K562 (cell line): ENCODE results near the gene DCP1B. TPM values are rescaled to one million over a fixed set of nuclear protein-coding genes. Genes with fewer than 3 reads are reported as not detected.

Experiments
- ATAC-seq: fragments of 200-7000 bp; cut with Tn5 transposase; 3 replicates; pipeline ENCODE4 v1.9.1; 2020; ENCODE audit warnings: moderate library complexity
- BruUV-seq: library from RNA; stranded (reverse); fragments of 400-500 nt; replicated peaks from 2 replicates; lab custom pipeline; 2021; lab: Mats Ljungman, UMichigan
- CTCF ChIA-PET: fragments of 300-600 bp; formaldehyde crosslinking; extraction: SDS; loops from one replicate; lab custom pipeline; 2021; ENCODE audit warnings: low intra/inter-chr PET ratio; lab: Yijun Ruan, JAX
- POLR2A ChIA-PET: fragments of 300-600, 350-650 bp; sonication (Branson Sonifier 250); formaldehyde crosslinking; extraction: SDS; loops from one replicate; lab custom pipeline; 2021; ENCODE audit warnings: antibody characterized with exemption, inconsistent platforms; lab: Yijun Ruan, JAX
- DNase-seq, 4 experiments: peaks; one replicate each; pipeline versions ENCODE4 v3.0.0 to v3.0.0-alpha.2; 2011 to 2018; ENCODE audit warnings: low spot score in 3 of 4, mixed read lengths in 3 of 4; ENCODE audit errors: extremely low read depth in 1 of 4
- FAIRE-seq: peaks from 2 replicates; lab custom pipeline; 2011; peaks lifted over from hg19 to GRCh38; lab: Jason Lieb, UNC
- H2AFZ ChIP-seq: 2 replicates; pipeline ENCODE4 v1.6.0; 2011; ENCODE audit warnings: low read depth, low read length, control low read depth, inconsistent platforms
- H3K27ac ChIP-seq: fragments of 200-600 bp; 3 replicates; pipeline ENCODE4 v1.8.0; 2011; ENCODE audit warnings: low read depth, mild to moderate bottlenecking, control low read depth, inconsistent platforms, low read length, moderate library complexity, mixed read lengths; ENCODE audit errors: extremely low read depth
- H3K27me3 ChIP-seq, 2 experiments: fragments of 300-600 bp in 1 of 2; 2 replicates in 1 of 2; 3 replicates in 1 of 2; pipeline versions ENCODE4 v1.6.0 to v1.8.0; 2011; ENCODE audit warnings: inconsistent platforms in 2 of 2, low read length in 2 of 2, mild to moderate bottlenecking in 1 of 2, mixed read lengths in 1 of 2, moderate library complexity in 1 of 2; ENCODE audit not compliant: control insufficient read depth in 2 of 2, insufficient read depth in 2 of 2
- H3K36me3 ChIP-seq: fragments of 300-600 bp; 3 replicates; pipeline ENCODE4 v1.8.0; 2011; ENCODE audit warnings: mild to moderate bottlenecking, low read length, inconsistent platforms; ENCODE audit not compliant: control insufficient read depth, insufficient read depth
- H3K4me1 ChIP-seq, 2 experiments: fragments of 200-600 bp in 1 of 2; replicated peaks in 1 of 2; 2 replicates in 1 of 2; 3 replicates in 1 of 2; pipeline versions ENCODE4 v1.5.1 to v1.8.0; 2011; ENCODE audit warnings: inconsistent platforms in 2 of 2, low read length in 2 of 2, mild to moderate bottlenecking in 1 of 2, mixed read lengths in 1 of 2, moderate library complexity in 1 of 2; ENCODE audit not compliant: control insufficient read depth in 2 of 2, insufficient read depth in 2 of 2
- H3K4me2 ChIP-seq: 2 replicates; pipeline ENCODE4 v1.6.1; 2011; ENCODE audit warnings: low read length, control low read depth, inconsistent platforms, mixed read lengths; ENCODE audit not compliant: insufficient read depth
- H3K4me3 ChIP-seq: fragments of 200-600 bp; sonication (generic), shearing (Covaris generic); 2 replicates; pipeline ENCODE4 v1.5.1; 2016; ENCODE audit warnings: control low read depth, inconsistent platforms
- H3K79me2 ChIP-seq: fragments of 200-600 bp; 3 replicates; pipeline ENCODE4 v1.8.0; 2011; ENCODE audit warnings: low read length, inconsistent platforms; ENCODE audit not compliant: control insufficient read depth, insufficient read depth
- H3K9ac ChIP-seq, 2 experiments: 2 replicates each; pipeline versions ENCODE4 v1.6.0 to v1.6.1; 2011; ENCODE audit warnings: low read depth in 2 of 2, low read length in 2 of 2, control low read depth in 1 of 2, inconsistent platforms in 1 of 2, mild to moderate bottlenecking in 1 of 2, mixed read lengths in 1 of 2; ENCODE audit not compliant: insufficient read depth in 1 of 2
- H3K9me1 ChIP-seq: one replicate; pipeline ENCODE4 v1.6.0; 2011; ENCODE audit warnings: inconsistent platforms, mild to moderate bottlenecking, low read length, moderate library complexity; ENCODE audit not compliant: control insufficient read depth, insufficient read depth
- H3K9me3 ChIP-seq: replicated peaks from 2 replicates; pipeline ENCODE4 v1.5.1; 2011; ENCODE audit warnings: low read depth, low read length, inconsistent platforms; ENCODE audit not compliant: control insufficient read depth, insufficient read depth
- H4K20me1 ChIP-seq: replicated peaks from 2 replicates; pipeline ENCODE4 v1.6.1; 2011; ENCODE audit warnings: low read length, inconsistent platforms, mixed read lengths; ENCODE audit not compliant: control insufficient read depth, insufficient read depth
- BRD9 ChIP-seq: fragments of 450-650 bp; IDR thresholded peaks from 2 replicates; pipeline ENCODE4 v1.6.1; 2018; ENCODE audit warnings: low read depth; ENCODE audit not compliant: partially characterized antibody
- CREB1 ChIP-seq, 2 experiments: sonication (generic) in 1 of 2; formaldehyde crosslinking in 1 of 2; IDR thresholded peaks; 2 replicates each; pipeline versions ENCODE4 v1.6.1 to v1.8.0; 2012 to 2022; ENCODE audit warnings: inconsistent platforms in 1 of 2, mild to moderate bottlenecking in 1 of 2, missing genetic modification reagents in 1 of 2, moderate library complexity in 1 of 2
- MTA1 ChIP-seq: fragments of 450-650 bp; IDR thresholded peaks from 2 replicates; pipeline ENCODE4 v1.6.1; 2017; ENCODE audit warnings: borderline replicate concordance
- PML ChIP-seq: IDR thresholded peaks from 2 replicates; pipeline ENCODE4 v1.6.1; 2012; ENCODE audit warnings: low read length, inconsistent platforms
- ZBTB8A ChIP-seq: fragments of 450-650 bp; IDR thresholded peaks from 2 replicates; pipeline ENCODE4 v1.6.1; 2018; ENCODE audit warnings: mild to moderate bottlenecking, moderate library complexity; ENCODE audit not compliant: partially characterized antibody
- WGBS: fragments of 100-300 bp; shearing (Covaris generic); methylation state at CpG from one replicate; pipeline ENCODE4 v1.1.6; 2016; ENCODE audit warnings: low coverage, mixed read lengths; ENCODE audit not compliant: insufficient coverage; ENCODE audit errors: missing lambda C conversion rate; 5-methylcytosine and 5-hydroxymethylcytosine counted together
- in situ Hi-C: fragments of 300-500 bp; cut with MboI; formaldehyde crosslinking; loops from 4 replicates; pipeline ENCODE4 v1.15.0; 2018; ENCODE audit warnings: inconsistent platforms, mixed read lengths
- intact Hi-C: fragments of 100-400 bp; cut with micrococcal nuclease; formaldehyde crosslinking; loops from 2 replicates; pipeline ENCODE4 v1.14.2; 2022
- polyA plus RNA-seq, 8 experiments: library from polyadenylated mRNA; depleted of rRNA in 4 of 8; stranded (reverse) in 5 of 8; unstranded in 3 of 8; fragments of >200 nt; fragmentation: Nextera tagmentation in 2 of 8; fragmentation: Illumina TruSeq in 1 of 8; extraction: Ambion mirVana in 2 of 8; extraction: Trizol in 1 of 8; gene quantifications; 2 replicates each; pipeline versions ENCODE4 v1.2.1 to v1.2.3, GENCODE V29; 2011 to 2014; ENCODE audit warnings: inconsistent platforms in 1 of 8, missing spikeins in 1 of 8
- total RNA-seq, 7 experiments: library from RNA; depleted of rRNA in 6 of 7; stranded (reverse); fragments of >200 nt in 6 of 7; fragmentation: Illumina TruSeq in 2 of 7; extraction: Trizol in 2 of 7; gene quantifications; 2 replicates each; pipeline versions ENCODE4 v1.2.1 to v1.2.3, GENCODE V29; 2011 to 2021; ENCODE audit warnings: low replicate concordance in 1 of 7
- TF ChIP-seq, protein P1 (sequence below): fragments of 450-650 bp; IDR thresholded peaks from 2 replicates; pipeline ENCODE4 v1.6.1; 2016

Gene DCP1B
- total and polyA plus RNA-seq, 9 of the 15 experiments (the other 6 are each of a cell fraction or from before 2014, with no cell fraction given), result 0.83 to 7.3 (median 3.4) TPM

DNA sequence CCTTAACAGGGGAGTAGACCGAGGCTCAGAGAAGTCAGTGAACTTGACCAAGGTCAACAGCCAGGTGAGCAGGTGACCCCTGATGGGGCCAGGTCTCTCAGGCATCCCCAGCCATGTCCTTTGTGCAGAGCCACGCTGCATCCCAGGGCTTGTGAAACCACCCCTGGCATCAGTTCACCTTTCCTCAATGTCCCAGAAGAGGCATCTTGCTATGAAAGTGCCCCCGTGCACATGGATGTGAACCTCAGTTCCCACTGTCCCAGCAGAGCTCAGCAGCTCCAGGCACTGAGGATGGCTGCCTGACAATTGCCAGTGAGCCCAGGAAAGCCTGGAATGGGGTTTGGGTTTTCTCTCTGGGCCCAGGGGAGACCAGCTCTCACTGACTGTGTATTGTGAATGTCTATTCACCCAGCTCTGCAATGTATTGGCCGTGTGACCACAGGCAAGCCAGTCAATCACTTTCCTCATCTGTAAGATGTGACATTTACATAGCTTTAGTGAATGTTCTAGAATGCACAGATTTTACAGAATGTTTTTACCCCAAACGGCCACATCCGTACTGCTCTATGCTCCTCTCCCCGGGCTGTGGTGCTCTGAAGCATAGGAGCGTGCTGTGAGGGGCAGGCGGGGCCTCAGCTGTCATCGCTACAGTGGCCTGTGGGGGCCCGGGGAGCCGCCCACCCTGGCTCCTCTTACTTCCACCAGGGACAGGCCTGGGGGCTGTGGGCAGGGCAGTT lies 90.7 kb downstream of the DCP1B start:
- Histone ChIP-seq H3K4me1 (peaks cover 30 to 34% of the 10 kb centered on the region in 2 experiments), H3K4me2 (no peak overlapping the region), H3K9ac (no peak overlapping the region), H3K4me3 (no peak overlapping the region), H3K36me3 (no peaks in the 10 kb centered on the region), H3K9me1 (no peaks in the 10 kb centered on the region), H3K79me2 (no peaks in the 10 kb centered on the region), H3K27me3 (no peaks in the 10 kb centered on the region), H4K20me1 (no peaks in the 10 kb centered on the region), H3K9me3 (no peaks in the 10 kb centered on the region), H3K27ac (no peak overlapping the region), H2AFZ (no peak overlapping the region)
- FAIRE-seq (no peak), ATAC-seq (no peak), DNase-seq (peak in 1 of 4 experiments; percentile 2)
- TF ChIP-seq ZBTB8A, result no peak
- no peak for TF ChIP-seq PML
- TF ChIP-seq BRD9, result no peak
- TF ChIP-seq, protein P1, sequence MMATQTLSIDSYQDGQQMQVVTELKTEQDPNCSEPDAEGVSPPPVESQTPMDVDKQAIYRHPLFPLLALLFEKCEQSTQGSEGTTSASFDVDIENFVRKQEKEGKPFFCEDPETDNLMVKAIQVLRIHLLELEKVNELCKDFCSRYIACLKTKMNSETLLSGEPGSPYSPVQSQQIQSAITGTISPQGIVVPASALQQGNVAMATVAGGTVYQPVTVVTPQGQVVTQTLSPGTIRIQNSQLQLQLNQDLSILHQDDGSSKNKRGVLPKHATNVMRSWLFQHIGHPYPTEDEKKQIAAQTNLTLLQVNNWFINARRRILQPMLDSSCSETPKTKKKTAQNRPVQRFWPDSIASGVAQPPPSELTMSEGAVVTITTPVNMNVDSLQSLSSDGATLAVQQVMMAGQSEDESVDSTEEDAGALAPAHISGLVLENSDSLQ, result 0 out of 2 replicates have a peak, but pooled peaks have one; percentile 12
- no peak for TF ChIP-seq MTA1
- TF ChIP-seq CREB1 (IDR thresholded peaks at IDR 0.05), result no peak
- no peak for TF ChIP-seq CREB1 (CRISPR knock-in tag; IDR thresholded peaks at IDR 0.05)
- no TSS peak for BruUV-seq
- intact Hi-C loops, result loop anchor here (10.0 kb wide), 1 partner anchor 99 kb away; no protein-coding TSS in a partner anchor
- ChIA-PET CTCF (no interaction called here), POLR2A (interaction anchor here (1.1 to 1.3 kb wide), 2 partner anchors 13 to 18 kb away, joined by 3 to 4 read pairs; no protein-coding TSS in a partner anchor)
- in situ Hi-C loops, result no loop called here
- 17% methylated on average over 10 of the region's 12 CpGs for WGBS
